Ramos (cell line): Measurements from ENCODE around the gene LRRC8E.

Source experiments
- in situ Hi-C: fragments of 300-500 bp; cut with MboI; formaldehyde crosslinking; loops from one replicate; pipeline ENCODE4 v1.14.3; 2022; ENCODE audit warnings: low sequenced_read_pairs; ENCODE audit not compliant: unreplicated experiment

Gene LRRC8E

DNA sequence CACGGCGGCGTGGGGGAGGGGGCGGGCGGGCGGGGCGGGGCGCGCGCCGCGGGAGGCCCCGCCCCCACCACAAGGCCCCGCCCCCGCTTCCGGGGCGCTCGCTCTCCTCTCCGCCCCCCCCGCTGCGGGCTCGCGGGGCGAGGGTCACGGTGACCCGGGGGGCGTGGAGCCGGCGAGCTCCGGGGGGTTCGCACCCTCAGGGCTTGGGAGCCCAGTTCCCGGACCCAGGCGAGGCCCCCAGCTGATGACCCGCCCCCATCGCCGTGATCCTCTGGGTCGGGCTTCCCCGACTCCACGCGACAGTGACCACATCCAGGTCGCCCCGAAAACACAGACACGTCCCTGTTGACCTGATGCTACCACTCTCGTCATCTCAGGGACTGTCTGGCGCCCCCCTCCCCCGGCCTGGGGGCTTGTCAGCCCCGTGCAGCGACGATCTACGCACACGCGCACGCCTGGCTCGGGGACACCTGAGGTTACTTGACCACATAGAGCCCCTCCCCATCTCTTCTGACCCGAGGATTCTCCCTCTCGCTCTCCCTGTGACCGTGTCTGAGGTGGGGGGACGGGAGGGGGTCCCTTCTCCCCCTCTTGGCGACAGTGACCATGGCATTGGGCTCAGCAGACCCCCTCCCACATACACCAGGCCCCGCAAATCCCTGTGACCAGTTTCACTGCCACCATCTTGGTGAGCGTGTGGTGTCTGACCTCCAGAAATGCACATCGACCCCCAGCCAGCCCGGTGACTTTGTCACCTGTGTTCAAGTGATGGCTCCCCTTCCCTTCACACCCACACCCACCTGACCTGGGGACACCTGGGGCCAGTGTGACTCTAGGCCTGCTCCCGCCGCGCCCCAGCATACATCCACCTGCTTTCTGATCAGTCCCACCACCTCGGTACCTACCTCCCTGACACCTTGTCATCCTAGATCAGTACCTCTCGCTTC is 16.0 kb downstream of the LRRC8E start:
- in situ Hi-C loops, result no loop called here

DNA sequence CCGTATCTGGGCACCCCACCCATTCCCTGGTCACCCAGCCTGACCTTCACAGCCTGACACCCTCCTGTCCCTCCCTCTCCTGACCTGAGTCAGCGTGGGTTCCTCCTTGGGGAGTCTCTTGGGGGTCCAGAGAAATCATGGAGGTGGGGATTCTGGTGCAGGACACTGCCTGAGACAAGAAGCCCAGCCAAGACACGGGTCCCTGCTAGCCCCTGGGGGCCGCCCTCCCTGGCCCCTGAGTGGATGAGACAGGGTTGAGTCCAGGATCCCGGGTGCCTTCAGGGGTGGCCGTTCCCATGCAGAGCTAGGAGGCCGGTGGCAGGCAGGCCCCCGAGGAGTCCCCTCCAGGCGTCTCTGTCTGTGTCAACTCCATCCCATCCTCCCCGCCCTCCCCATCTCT is 17.0 kb downstream of the LRRC8E start:
- in situ Hi-C loops, result no loop called here

DNA sequence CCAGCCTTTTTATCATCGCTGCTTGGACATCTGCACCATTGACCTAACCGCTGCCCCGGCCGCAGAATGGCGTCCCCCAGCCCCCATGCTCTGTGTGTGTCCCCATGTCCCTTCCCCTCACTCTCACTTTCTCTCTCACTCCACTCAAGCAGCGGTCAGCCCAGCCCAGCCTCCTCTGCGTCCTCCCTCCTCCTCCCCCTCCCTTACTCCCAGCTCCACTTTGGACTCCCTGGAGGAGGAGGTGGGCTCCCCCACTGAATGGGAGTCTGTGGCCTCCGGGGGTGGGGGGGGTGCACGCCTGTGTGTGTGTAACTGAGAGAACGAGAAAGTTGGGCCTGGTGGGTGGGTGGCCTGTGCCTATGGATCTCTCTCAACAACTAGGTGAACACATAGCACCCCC is 17.5 kb downstream of the LRRC8E start:
- in situ Hi-C loops, result no loop called here

DNA sequence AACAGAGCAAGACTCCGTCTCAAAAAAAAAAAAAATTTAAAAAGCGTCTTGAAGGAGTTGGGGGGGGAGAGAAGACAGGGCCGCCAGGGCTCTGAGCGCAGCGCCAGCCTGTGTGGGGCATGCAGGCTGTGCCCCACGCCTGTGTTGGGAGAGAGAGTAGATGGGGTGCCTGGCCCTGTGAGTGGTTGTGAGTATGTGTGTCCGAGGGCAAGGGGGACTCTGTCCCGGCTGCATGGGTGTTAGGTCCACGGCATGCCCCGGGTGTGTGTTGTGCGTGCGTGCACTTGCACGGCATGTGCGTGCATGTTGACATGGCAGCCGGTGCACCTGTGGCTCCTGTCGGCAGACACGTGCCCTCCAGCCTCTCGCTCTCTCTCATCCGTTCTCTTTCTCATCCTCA is 18.8 kb downstream of the LRRC8E start:
- in situ Hi-C loops, result no loop called here

DNA sequence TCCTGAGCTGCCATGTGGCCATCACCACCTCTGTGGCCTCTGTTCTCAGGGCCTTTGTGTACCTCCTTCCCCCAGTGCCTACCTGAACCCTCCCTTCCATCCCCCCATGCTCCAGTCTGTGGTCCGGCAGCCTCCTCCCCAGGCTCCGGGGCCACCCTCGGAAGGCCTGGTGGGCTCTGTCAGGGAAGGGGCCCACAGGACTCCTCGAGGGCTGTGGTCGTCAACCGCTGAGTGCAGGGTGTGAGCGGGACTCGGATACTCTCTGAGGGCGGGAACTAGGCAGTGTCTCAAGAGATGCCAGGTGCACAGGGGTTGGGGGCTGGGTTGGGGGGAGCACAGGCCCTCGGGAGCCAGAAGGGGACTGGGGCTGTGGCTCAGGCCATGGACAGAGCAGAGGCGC is 19.2 kb downstream of the LRRC8E start:
- in situ Hi-C loops, result no loop called here

DNA sequence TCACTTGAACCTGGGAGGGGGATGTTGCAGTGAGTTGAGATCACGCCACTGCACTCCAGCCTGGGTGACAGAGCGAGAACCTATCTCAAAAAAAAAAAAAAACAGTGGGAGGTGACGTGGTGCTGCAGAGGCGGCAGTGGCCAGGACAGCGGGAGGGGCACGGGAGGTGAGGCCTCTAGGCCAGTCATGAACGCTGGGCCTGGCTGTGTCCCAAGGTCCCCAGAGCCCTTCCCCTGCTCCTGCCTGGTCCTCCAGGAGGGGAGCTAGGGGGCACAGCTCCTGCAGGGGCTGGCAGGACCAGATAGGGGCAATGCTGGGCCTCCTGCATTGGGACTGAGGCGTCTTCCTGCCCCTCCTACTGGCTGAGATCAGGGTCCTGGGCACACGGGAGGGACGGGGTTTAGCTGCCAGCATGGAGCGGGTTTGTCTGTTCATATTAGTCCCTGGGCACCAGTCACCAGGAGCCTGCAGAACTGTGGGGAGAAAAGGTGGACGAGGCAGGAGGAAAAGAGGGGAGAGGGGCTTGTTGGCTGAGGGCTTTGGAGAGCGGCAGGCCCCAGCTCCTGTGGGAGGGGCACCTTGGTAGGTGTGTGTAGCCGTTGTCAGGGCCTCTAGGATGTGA is 19.9 kb downstream of the LRRC8E start:
- in situ Hi-C loops, result no loop called here

DNA sequence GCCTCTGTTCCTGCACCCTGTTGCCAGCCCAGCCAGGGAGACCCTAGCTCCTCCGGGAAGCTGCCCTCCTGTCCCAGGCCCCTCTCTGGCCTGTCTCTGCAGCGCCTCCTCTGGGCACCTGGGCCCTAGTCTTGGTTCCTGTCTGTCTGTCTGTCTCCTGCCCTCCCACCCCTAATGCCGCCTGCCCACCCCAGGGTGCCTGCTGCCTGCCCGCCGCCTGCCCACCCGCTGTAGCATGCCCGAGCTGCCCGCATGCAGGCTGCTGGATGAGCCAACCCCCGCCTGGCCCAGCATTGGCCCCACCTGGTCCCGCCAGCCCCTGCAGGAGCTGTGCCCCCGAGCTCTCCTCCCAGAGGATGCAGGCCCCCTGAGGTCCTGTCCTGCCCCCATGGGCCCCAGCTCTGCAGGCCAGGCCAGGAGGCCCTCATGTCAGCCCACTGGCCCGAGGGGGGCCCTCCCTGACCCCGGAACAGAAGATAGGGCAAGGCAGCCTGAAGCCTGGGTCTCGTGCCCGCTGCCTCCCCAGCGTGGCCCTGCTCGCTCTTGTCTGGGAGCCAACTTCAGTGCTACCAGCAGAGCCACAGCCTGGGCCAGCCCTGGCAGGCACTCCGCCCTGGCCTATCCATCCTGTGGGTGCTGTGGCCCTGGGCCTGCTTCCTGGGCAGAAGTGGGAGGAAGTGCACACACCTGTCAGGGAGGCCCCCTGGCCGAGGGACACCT is 20.6 kb downstream of the LRRC8E start:
- in situ Hi-C loops, result no loop called here

DNA sequence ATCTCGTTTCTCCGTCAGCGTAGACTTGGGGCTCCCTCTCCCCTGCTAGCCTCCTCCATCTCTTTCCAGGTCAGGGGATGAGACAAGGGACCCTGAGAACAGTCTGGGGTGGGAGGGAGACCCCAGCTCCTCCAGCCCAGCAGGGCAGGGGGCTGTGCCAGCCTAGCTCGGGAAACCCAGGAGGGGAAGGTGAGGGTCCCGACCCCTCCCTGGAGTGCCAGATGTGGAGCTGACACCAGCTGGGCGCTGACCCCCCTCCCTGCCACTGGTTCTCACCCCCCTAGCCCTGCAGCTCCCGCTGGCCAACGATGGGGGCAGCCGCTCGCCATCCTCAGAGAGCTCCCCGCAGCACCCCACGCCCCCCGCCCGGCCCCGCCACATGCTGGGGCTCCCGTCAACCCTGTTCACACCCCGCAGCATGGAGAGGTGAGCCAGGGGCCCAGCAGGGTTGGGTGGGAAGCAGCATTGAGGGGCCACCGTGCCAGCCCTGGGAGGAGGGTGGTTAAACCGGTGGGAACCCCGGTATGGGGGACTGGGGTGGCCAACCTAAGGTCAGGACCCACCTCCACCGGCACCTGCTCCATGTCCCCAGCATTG is 21.3 kb downstream of the LRRC8E start:
- in situ Hi-C loops, result no loop called here

DNA sequence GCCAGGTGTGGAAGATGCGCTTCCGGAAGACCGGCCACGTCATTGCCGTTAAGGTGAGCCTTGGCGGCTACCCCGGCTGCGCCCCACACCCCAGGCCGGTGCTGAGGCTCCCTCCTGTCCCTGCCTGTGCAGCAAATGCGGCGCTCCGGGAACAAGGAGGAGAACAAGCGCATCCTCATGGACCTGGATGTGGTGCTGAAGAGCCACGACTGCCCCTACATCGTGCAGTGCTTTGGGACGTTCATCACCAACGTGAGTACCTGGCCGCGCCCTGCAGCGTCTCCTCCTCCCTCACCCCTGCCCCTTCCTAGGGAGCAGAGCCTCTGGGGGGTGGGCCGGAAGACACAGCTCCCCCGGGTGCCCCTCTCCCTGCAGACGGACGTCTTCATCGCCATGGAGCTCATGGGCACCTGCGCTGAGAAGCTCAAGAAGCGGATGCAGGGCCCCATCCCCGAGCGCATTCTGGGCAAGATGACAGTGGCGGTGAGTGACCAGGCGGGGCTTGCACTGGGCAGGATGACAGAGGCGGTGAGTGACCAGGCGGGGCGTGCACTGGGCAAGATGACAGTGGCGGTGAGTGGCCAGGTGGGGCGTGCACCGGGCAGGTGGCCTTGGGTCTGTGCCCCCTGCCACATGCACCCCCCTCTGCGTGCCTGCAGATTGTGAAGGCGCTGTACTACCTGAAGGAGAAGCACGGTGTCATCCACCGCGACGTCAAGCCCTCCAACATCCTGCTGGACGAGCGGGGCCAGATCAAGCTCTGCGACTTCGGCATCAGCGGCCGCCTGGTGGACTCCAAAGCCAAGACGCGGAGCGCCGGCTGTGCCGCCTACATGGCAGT is 22.2 kb downstream of the LRRC8E start:
- in situ Hi-C loops, result no loop called here

DNA sequence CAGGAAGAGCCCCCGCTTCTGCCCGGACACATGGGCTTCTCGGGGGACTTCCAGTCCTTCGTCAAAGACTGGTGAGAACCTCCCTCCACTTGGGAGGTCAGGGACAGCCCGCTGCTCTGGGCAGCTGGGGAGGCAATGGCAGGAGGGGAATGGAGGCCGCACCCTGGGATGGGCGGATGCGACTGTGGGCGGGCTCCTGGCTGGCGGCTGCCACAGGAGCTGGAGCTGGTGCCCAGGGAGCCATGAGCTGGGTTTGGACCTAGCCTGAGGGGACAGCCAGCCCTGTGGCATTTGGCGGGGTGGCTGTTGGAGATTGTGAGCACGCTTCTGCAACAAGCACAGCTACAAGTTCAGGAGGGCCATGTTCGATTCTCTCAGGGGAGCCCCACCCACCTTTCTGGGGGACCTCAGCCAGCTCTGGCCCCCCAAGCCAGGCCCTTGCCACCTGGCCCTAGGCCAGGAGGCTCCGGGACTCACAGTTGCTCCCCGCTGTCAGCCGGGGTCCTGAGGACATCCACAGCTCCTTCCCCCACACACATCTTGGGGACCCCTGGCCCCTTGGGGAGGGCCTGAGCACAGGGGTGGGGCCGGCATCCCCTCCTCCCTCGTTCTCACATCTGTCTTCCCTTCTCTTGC is 23.3 kb downstream of the LRRC8E start:
- in situ Hi-C loops, result no loop called here

DNA sequence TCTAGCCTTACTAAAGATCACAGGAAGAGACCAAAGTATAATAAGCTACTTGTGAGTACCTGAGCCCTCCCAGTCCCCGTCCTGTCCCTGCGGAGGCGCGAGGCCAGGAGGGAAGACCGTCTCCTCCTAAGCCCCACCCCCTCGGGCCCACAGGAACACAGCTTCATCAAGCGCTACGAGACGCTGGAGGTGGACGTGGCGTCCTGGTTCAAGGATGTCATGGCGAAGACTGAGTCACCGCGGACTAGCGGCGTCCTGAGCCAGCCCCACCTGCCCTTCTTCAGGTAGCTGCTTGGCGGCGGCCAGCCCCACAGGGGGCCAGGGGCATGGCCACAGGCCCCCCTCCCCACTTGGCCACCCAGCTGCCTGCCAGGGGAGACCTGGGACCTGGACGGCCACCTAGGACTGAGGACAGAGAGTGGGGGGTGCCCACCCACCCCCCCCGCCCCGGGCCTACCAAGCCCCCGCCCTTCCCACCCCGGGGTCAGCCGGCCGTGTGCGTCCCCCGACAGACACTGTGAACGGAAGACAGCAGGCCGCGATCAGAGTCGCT is 23.9 kb downstream of the LRRC8E start:
- in situ Hi-C loops, result no loop called here

DNA sequence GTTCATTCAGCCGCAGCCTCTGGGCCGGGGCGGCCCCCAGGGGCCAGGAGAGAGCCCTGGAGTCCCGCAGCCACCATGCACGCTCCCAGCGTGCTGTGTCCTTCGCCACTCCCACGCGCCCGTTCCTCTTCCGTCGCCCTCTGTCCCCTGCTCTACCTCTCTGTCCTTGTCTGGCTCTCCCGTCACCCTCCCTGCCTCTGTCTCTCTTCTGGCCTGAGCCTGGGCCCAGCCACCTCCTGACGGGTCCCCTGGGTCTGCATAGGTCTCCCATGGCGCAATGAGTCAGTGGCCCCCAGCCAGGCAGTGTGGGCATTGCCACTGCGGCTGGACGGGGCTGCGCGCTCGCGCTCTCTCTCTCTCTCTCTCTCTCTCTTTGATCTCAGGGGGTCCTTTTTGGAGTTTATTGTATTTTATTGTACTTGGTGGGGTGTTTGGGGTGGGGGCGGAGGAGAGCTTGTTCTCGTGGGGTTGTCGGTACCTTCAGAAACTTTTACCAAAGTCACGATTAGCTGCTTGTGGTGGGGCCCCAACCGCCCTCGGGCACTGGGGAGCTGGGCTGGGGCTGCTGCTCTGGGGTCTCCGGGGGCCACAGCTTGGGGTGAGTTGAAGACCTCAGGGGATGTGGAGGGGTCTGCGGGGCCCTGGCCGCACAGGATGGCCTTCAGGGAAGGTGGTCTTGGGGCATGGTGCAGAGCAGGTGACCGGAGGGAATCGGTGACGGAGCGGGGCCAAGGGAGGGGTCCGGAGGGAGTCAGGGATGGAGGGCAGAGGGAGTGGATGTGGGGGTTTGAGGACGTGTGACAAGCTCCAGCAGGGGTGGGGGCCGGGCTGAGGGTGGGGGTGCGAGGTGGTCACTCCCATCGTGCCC is 24.6 kb downstream of the LRRC8E start:
- in situ Hi-C loops, result no loop called here

DNA sequence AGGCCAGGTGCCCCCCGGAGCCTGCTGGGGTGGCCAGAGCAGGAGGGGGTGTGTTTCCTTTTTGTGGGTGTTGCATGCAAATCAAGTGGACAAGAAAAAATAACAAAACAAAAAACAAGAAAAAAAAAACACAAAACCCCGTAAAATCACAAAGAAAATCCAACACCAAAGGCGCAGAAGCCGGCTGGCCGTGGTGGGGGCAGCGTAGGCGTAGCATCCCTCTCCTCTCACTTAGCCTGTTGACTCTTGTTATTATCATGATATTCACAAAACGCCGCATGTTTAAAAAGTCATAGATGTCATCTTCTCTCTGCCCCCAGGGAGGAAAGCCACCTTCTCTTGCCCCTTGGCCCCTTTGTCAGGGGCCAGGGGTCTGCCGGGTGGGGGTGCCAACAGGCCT is 25.3 kb downstream of the LRRC8E start:
- in situ Hi-C loops, result no loop called here

DNA sequence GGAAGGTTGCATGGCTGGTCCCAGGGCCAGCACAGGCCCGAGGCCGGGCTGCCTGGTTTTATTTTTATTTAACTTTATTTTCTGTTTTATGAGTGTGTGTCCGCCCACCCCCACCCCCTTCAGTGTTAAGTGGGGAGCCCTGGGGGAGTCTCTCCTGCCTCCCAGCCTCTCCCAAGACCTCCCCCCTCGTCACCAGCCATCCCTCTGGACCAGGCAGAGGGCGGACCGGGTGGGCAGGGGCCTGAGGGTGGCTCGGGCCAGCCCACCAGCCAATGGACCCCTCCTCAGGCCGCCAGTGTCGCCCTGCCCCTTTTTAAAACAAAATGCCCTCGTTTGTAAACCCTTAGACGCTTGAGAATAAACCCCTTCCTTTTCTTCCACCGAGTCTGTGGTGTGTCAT is 25.8 kb downstream of the LRRC8E start:
- in situ Hi-C loops, result no loop called here

DNA sequence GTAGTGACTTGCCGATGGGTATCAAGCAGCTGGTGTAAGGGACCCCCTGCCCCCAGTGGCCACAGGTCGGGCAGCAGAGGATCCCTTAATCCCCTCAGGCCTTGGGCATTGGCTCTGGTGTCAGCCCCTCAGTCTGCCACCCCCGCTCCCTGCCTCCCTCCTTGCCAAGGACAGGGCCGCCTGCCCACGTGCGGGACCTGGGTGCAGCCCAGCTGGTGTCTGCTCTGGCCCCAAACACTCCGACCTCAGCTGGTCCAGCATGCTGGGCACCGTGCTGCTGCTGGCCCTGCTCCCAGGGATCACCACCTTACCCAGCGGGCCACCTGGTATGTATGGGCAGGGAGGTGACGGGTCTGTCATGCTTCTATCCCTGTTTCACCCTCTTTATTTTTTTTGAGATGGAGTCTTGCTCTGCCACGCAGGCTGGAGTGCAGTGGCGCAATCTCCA is 26.3 kb downstream of the LRRC8E start, which contains the start of gene TGFBR3L:
TSS of gene TGFBR3L (plus strand) at position 233 of the 448 bp plus-strand sequence.
- in situ Hi-C loops, result no loop called here

DNA sequence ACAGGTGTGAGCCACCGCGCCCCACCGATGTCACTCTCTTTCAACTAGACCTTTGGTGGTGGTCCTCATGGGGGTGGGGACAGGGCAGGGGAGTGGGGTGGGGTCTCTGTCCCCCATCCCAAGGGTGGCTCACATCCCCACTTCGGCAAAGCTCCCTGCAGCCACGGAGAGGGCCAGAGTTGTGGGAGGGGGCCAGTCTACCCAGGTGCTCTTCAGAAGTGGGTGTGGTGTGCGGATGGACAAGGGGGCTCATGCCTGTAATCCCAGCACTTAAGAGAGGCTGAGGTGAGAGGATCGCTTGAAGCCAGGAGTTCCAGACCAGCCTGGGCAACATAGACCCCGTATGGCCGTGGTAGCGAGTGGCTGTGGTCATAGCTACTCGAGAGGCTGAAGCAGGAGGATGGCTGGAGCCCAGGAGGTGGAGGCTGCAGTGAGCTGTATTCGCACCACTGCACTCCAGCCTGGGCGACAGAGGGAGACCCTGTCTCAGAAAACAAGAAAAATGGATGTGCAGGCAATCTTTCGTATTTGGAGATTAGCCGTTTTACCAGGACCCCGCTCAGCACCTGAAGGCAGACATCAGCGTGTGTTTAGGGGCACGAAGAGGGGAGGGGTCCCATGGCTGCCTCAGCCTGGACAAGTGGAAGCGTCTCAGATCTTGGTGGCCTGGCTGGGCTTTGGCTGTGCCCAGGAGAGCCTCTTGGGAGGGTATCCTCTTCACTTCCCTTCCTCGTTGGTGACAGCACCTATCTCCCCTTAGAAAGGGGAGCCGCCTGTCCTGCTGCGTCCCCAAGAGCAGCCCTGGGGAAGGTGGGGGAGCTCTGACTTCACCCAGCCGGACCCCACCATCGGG is 27.2 kb downstream of the LRRC8E start:
- in situ Hi-C loops, result no loop called here
